ENCODE measurements around the gene MNX1. TPM values are rescaled to one million over a fixed set of nuclear protein-coding genes. Genes with fewer than 3 reads are reported as not detected.

The MNX1 gene
- total and polyA plus RNA-seq, 2 donors (not counting 3 experiments of a cell fraction or from before 2014, with no cell fraction given), result not detected

GRCh38 chr7:157020514-157021070, 10.1 kb upstream of the MNX1 start:
- Histone ChIP-seq H3K9ac (replicated peaks; ENCODE audit: extremely low read depth, insufficient read depth, low read length) (no peak overlapping the region), H2AFZ (ENCODE audit: low read depth, low read length) (no peak overlapping the region), H3K4me1 (ENCODE audit: control insufficient read depth, extremely low read depth, insufficient read depth, low read length) (no peaks in the 10 kb centered on the region), H3K27me3 (ENCODE audit: control insufficient read depth in 2 of 2, insufficient read depth in 2 of 2, low read length in 2 of 2) (peaks cover 88 to 98% of the 10 kb centered on the region in 2 experiments), H3K36me3 (ENCODE audit: control insufficient read depth in 2 of 2, extremely low read depth in 1 of 2, insufficient read depth in 2 of 2, low read length in 2 of 2) (no peaks in the 10 kb centered on the region), H3K9me1 (replicated peaks; ENCODE audit: control insufficient read depth, extremely low read depth, insufficient read depth, low read length) (no peaks in the 10 kb centered on the region), H3K4me3 (replicated peaks in 1 of 3; ENCODE audit: insufficient read depth in 1 of 3, low read depth in 1 of 3, low read length in 3 of 3) (no peak overlapping the region), H3K79me2 (ENCODE audit: control insufficient read depth, insufficient read depth, low read length) (no peaks in the 10 kb centered on the region), H3K9me3 (replicated peaks; ENCODE audit: control insufficient read depth, insufficient read depth, low read length) (no peaks in the 10 kb centered on the region), H3K27ac (ENCODE audit: insufficient read depth, low read depth, low read length) (no peak overlapping the region), H4K20me1 (replicated peaks; ENCODE audit: control insufficient read depth, extremely low read depth, insufficient read depth, low read length) (no peaks in the 10 kb centered on the region), H3K4me2 (ENCODE audit: insufficient read depth, low read length) (no peak overlapping the region)
- FAIRE-seq (no peak), DNase-seq (ENCODE audit: low read depth, low spot score) (no peak)
- BruUV-seq (replicated peaks), result no TSS peak
- no peak for TF ChIP-seq POLR2A (IDR thresholded peaks at IDR 0.05; ENCODE audit: low read depth, low read length)
- TF ChIP-seq EZH2 (IDR thresholded peaks at IDR 0.05; ENCODE audit: borderline replicate concordance, low read depth, low read length, severe bottlenecking), result peak; percentile 98
- CTCF ChIA-PET, result no interaction called here
- dilution Hi-C loops (cut with MboI; ENCODE audit: extremely low pct_ligation_motif_present, low sequenced_read_pairs), result no loop called here
- POLR2A ChIA-PET, result no interaction called here
- intact Hi-C loops (cut with micrococcal nuclease), result no loop called here

- no peak overlapping the region for H3K9ac ChIP-seq (replicated peaks; ENCODE audit: extremely low read depth, insufficient read depth, low read length)
- peaks cover 88 to 98% of the 10 kb centered on the region in 2 experiments for H3K27me3 ChIP-seq (ENCODE audit: control insufficient read depth in 2 of 2, insufficient read depth in 2 of 2, low read length in 2 of 2)
- BruUV-seq (replicated peaks), result no TSS peak
- H2AFZ ChIP-seq (ENCODE audit: low read depth, low read length), result no peak overlapping the region
- H3K27ac ChIP-seq (ENCODE audit: insufficient read depth, low read depth, low read length), result no peak overlapping the region
- H3K4me3 ChIP-seq (replicated peaks in 1 of 3; ENCODE audit: insufficient read depth in 1 of 3, low read depth in 1 of 3, low read length in 3 of 3), result no peak overlapping the region
- intact Hi-C loops (cut with micrococcal nuclease) (loop anchor here (2.0 to 5.0 kb wide), 2 partner anchors 17 to 117 kb away; partner anchors contain the start of gene UBE3C), dilution Hi-C loops (cut with MboI; ENCODE audit: extremely low pct_ligation_motif_present, low sequenced_read_pairs) (no loop called here)
- FAIRE-seq (no peak), DNase-seq (ENCODE audit: low read depth, low spot score) (no peak)
- no peaks in the 10 kb centered on the region for H3K36me3 ChIP-seq (ENCODE audit: control insufficient read depth in 2 of 2, extremely low read depth in 1 of 2, insufficient read depth in 2 of 2, low read length in 2 of 2)
- no peaks in the 10 kb centered on the region for H3K9me1 ChIP-seq (replicated peaks; ENCODE audit: control insufficient read depth, extremely low read depth, insufficient read depth, low read length)
- no peaks in the 10 kb centered on the region for H3K79me2 ChIP-seq (ENCODE audit: control insufficient read depth, insufficient read depth, low read length)
- H4K20me1 ChIP-seq (replicated peaks; ENCODE audit: control insufficient read depth, extremely low read depth, insufficient read depth, low read length), result no peaks in the 10 kb centered on the region
- H3K4me1 ChIP-seq (ENCODE audit: control insufficient read depth, extremely low read depth, insufficient read depth, low read length), result no peaks in the 10 kb centered on the region
- H3K9me3 ChIP-seq (replicated peaks; ENCODE audit: control insufficient read depth, insufficient read depth, low read length), result no peaks in the 10 kb centered on the region
- TF ChIP-seq MYC (IDR thresholded peaks at IDR 0.05; ENCODE audit: low read depth, low read length) (no peak), POLR2A (IDR thresholded peaks at IDR 0.05; ENCODE audit: low read depth, low read length) (no peak), POLR2AphosphoS5 (IDR thresholded peaks at IDR 0.05; ENCODE audit: insufficient read depth, low read depth, low read length) (no peak), JUN (IDR thresholded peaks at IDR 0.05; ENCODE audit: borderline replicate concordance, insufficient read depth, insufficient read length, low read depth) (no peak), FOS (IDR thresholded peaks at IDR 0.05; ENCODE audit: borderline replicate concordance, insufficient read depth, low read length) (no peak), CTCF (IDR thresholded peaks at IDR 0.05; ENCODE audit: extremely low read depth in 1 of 2, insufficient read depth in 1 of 2, low read depth in 1 of 2, low read length in 2 of 2) (no peak), GATA2 (IDR thresholded peaks at IDR 0.05; ENCODE audit: insufficient read depth, insufficient read length, low read depth, low read length) (no peak), MAX (IDR thresholded peaks at IDR 0.05; ENCODE audit: insufficient read depth, insufficient read length) (no peak), EZH2 (IDR thresholded peaks at IDR 0.05; ENCODE audit: borderline replicate concordance, low read depth, low read length, severe bottlenecking) (no peak)
- ChIA-PET POLR2A (no interaction called here), CTCF (no interaction called here)
- H3K4me2 ChIP-seq (ENCODE audit: insufficient read depth, low read length), result no peak overlapping the region
These were observed 9.4 kb upstream of the MNX1 start for GRCh38 chr7:157019718-157020451.

Data from endothelial cell of umbilical vein (primary cell).